Adrenal gland (tissue), 12 donors: ENCODE results near the gene SLC26A1. TPM values are rescaled to one million over a fixed set of nuclear protein-coding genes. Genes with fewer than 3 reads are reported as not detected.

Experiments
- DNase-seq, 7 donors: peaks; one replicate each; pipeline ENCODE4 v3.0.0-alpha.2; 2019 to 2020
- H3K27ac ChIP-seq, 5 donors: fragments of 200-600 bp; sonication (generic) in 4 of 5; 1 replicate in 3 of 5; 2 replicates in 2 of 5; pipeline versions ENCODE4 v1.5.1 to v1.8.0; 2016 to 2020; ENCODE audit warnings: mild to moderate bottlenecking in 1 of 5
- H3K27me3 ChIP-seq: fragments of 200-600 bp; 2 replicates; pipeline ENCODE4 v1.8.0; 2021
- H3K36me3 ChIP-seq, 2 donors: fragments of 200-600 bp; replicated peaks in 1 of 2; 1 replicate in 1 of 2; 2 replicates in 1 of 2; pipeline versions ENCODE4 v1.5.1 to v1.8.0; 2018 to 2022
- H3K4me1 ChIP-seq, 2 donors: fragments of 200-600 bp; replicated peaks in 1 of 2; 1 replicate in 1 of 2; 2 replicates in 1 of 2; pipeline versions ENCODE4 v1.5.1 to v1.8.0; 2018 to 2021
- H3K4me3 ChIP-seq, 4 donors: fragments of 200-600 bp; sonication (generic) in 3 of 4; one replicate each; pipeline ENCODE4 v1.5.1; 2016 to 2018
- H3K9me3 ChIP-seq, 3 donors: fragments of 200-600 bp; sonication (generic) in 1 of 3; replicated peaks in 1 of 3; 1 replicate in 2 of 3; 2 replicates in 1 of 3; pipeline versions ENCODE4 v1.5.1 to v1.8.0; 2016 to 2021
- CTCF ChIP-seq, 6 experiments: fragments of 450-650 bp in 4 of 6; fragments of 200-600 bp in 2 of 6; sonication (generic) in 1 of 6; IDR thresholded peaks; 1 replicate in 5 of 6; 2 replicates in 1 of 6; pipeline versions ENCODE4 v1.5.1 to v1.8.0; 2016 to 2021; ENCODE audit warnings: antibody characterized with exemption in 6 of 6, mild to moderate bottlenecking in 2 of 6, moderate library complexity in 1 of 6
- POLR2A ChIP-seq, 2 donors: fragments of 450-650 bp; IDR thresholded peaks; one replicate each; pipeline ENCODE4 v1.6.1; 2017; ENCODE audit warnings: antibody characterized with exemption in 2 of 2, mild to moderate bottlenecking in 2 of 2, moderate library complexity in 1 of 2
- WGBS, 4 donors: extraction: QIAGEN DNeasy Blood & Tissue Kit in 2 of 4; methylation state at CpG; one replicate each; pipeline versions ENCODE4 v1.1.5 to v1.1.7; 2013 to 2017; 5-methylcytosine and 5-hydroxymethylcytosine counted together
- intact Hi-C, 2 donors: fragments of 100-400 bp; cut with DNase I; formaldehyde crosslinking; loops; one replicate each; pipeline versions ENCODE4 v1.14.1 to v1.15.0; 2022 to 2023
- polyA plus RNA-seq, 3 donors: library from polyadenylated mRNA; stranded (reverse); fragments of 200-250 nt in 2 of 3; fragments of 350-450 nt in 1 of 3; fragmentation: Illumina TruSeq in 1 of 3; extraction: RNeasy Lipid Tissue Mini Kit (QIAGEN cat#74804) in 1 of 3; gene quantifications; one replicate each; pipeline ENCODE4 v1.2.3, GENCODE V29; 2013 to 2014
- total RNA-seq, 9 donors: library from RNA; depleted of rRNA in 4 of 9; stranded (reverse); fragments of >200 nt in 4 of 9; fragments of 120-200 nt in 1 of 9; fragmentation: NEBNext Ultra II Directional in 1 of 9; extraction: Animal tissue kit (Norgen Biotek cat#: 25700) in 1 of 9; gene quantifications; one replicate each; pipeline versions ENCODE4 v1.1.0 to v1.2.4, GENCODE V29; 2013 to 2023
- donor health status: healthy with polysubstance abuse.
- donor health status: Bipolar disorder and iron deficiency.
- donor health status: DM: yes; HTN: yes; CAD: no.
- donor health status: DM: no; HTN: no; CAD: no.
- donor health status: DM: no; HTN: no; CAD: no.
- donor health status: DM: yes; HTN: yes; CAD: no.

SLC26A1 gene
- total and polyA plus RNA-seq, 12 donors, result 0.85 to 55.0 (median 3.9) TPM

DNA sequence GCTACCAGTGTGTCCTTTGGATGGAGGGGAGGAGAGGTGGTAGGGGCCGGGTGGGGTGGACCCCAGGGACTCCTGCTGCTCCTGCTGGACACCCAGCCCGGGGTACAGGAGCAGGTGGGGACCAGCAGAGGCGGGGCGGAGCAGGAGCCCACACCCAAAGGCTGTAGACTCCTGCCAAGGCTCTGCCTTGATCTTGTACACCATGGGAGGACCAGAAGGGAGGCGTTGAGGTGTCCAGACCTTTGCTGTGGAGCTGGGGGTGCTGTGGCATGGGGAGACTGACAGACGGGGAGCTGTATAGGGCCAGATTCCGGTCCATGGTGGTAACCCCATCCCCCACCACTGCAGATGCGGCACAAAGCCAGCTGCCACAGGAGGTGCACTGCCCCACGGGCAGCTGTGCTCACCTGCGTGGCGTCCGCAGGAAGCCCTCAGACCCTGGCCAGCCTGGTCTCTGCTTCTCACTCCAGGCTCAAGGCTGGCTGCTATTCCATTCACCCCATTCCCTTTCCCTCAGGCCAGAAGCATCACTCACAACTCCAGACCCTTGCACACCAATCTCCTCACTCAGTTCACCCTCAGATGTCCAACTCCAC is 5.0 kb upstream of the SLC26A1 start:
- peak in 1 of 7 donors; percentile 17 for DNase-seq
- intact Hi-C loops, result no loop called here
- no peak overlapping the region for H3K4me3 ChIP-seq
- no peaks in the 10 kb centered on the region for H3K36me3 ChIP-seq
- H3K9me3 ChIP-seq, result no peaks in the 10 kb centered on the region
- peaks cover 22% of the 10 kb centered on the region for H3K27me3 ChIP-seq
- TF ChIP-seq CTCF (IDR thresholded peaks at IDR 0.05) (no peak), POLR2A (IDR thresholded peaks at IDR 0.05) (no peak)
- WGBS, 4 donors, result 45 to 64% (median 49%) methylated on average over 8 to 12 of the region's 12 CpGs
- H3K4me1 ChIP-seq, result peaks cover 22 to 26% of the 10 kb centered on the region in 2 donors
- no peak overlapping the region for H3K27ac ChIP-seq

- H3K27ac ChIP-seq, result no peak overlapping the region
- no peaks in the 10 kb centered on the region for H3K36me3 ChIP-seq
- TF ChIP-seq POLR2A (IDR thresholded peaks at IDR 0.05) (no peak), CTCF (IDR thresholded peaks at IDR 0.05) (no peak)
- intact Hi-C loops, result no loop called here
- no peaks in the 10 kb centered on the region for H3K9me3 ChIP-seq
- peaks cover 21 to 27% of the 10 kb centered on the region in 2 donors for H3K4me1 ChIP-seq
- peak overlapping the region in 1 of 4 donors; percentile 51 for H3K4me3 ChIP-seq
- peaks cover 16% of the 10 kb centered on the region for H3K27me3 ChIP-seq
- DNase-seq, result peak in 3 of 7 donors; percentile 31 to 47 (median 33)
- 0 to 6% (median 2%) methylated on average over 1 to 68 of the region's 68 CpGs for WGBS, 4 donors
Observed at GRCh38 chr4:997375-998071, 4.3 kb upstream of the SLC26A1 start.

DNA sequence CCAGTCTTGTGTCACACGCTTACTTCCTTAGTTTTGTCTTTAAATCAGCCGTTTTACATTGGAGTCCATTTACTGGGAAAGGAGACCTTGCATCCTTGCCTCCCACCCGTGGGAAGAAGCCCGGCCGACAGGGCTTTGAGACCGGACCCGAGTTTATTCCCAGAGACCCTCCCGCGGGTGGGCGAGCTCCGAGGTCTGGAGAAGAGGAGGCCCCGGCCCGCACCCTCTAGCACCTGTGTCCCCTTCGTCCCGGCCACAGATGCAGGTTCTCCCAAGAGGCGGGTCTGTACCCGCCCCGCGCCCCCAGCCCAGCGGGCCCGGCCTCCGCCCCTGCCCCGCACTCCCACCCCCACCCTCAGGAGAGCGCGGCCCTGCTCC is 3.8 kb upstream of the SLC26A1 start:
- Histone ChIP-seq H3K27me3 (peaks cover 10% of the 10 kb centered on the region), H3K36me3 (no peaks in the 10 kb centered on the region), H3K27ac (no peak overlapping the region), H3K4me3 (peak overlapping the region in 1 of 4 donors; percentile 51), H3K9me3 (no peaks in the 10 kb centered on the region), H3K4me1 (peaks cover 20 to 27% of the 10 kb centered on the region in 2 donors)
- DNase-seq, result peak in 1 of 7 donors; percentile 8
- intact Hi-C loops, result no loop called here
- 7 to 10% (median 9%) methylated on average over 11 to 25 of the region's 25 CpGs for WGBS, 4 donors
- TF ChIP-seq POLR2A (IDR thresholded peaks at IDR 0.05) (no peak), CTCF (IDR thresholded peaks at IDR 0.05) (no peak)

GRCh38 chr4:996030-996996 is 3.1 kb upstream of the SLC26A1 start:
- peak in 2 of 7 donors; percentile 9 to 18 for DNase-seq
- TF ChIP-seq POLR2A (IDR thresholded peaks at IDR 0.05), result no peak
- no peak for TF ChIP-seq CTCF (IDR thresholded peaks at IDR 0.05)
- Histone ChIP-seq H3K4me1 (peaks cover 20 to 25% of the 10 kb centered on the region in 2 donors), H3K27me3 (peaks cover 4% of the 10 kb centered on the region), H3K4me3 (no peak overlapping the region), H3K27ac (no peak overlapping the region), H3K36me3 (no peaks in the 10 kb centered on the region), H3K9me3 (no peaks in the 10 kb centered on the region)
- 70 to 76% (median 73%) methylated on average over 4 to 15 of the region's 15 CpGs for WGBS, 4 donors
- intact Hi-C loops, result no loop called here
